CMK (cell line): Measurements from ENCODE around the gene CHST11.

ENCODE experiments used
- DNase-seq: peaks from one replicate; pipeline ENCODE4 v3.0.0-alpha.2; 2010; ENCODE audit warnings: low read depth

CHST11 gene

DNA sequence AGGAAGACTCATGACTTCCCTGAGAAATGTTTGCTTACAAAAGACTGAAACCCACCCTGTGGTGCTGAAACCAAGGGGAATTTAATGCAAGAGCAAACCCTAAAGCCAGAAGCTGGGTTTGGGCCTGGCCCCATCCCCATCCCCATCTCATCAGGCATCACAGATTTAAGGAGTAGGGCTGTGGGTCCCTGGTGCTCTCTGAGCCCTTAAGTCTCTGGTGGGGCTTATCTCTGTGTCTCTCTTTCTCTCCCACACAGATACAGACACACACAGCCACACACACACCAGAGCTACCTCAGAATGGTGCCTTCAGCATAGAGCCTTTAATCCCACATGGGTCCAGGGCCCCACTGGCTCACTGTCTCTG, 264.3 kb downstream of the CHST11 start:
- no peak for DNase-seq

DNA sequence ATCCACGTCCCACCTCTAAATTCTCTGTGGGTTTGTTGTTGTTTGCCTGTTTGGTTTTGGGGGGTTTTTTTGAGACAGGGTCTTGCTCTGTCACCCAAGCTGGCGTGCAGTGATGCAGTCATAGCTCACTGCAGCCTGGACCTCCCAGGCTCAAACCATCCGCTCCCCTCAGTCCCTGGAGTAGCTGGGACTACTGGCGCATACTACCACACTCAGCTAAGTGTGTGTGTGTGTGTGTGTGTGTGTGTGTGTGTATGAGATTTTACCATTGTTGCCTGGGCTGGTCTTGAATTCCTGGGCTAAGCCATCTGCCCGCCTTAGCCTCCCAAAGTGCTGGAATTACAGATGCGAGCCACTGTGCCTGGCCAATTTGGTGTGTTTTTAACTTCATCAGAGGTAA, 265.2 kb downstream of the CHST11 start:
- no peak for DNase-seq

DNA sequence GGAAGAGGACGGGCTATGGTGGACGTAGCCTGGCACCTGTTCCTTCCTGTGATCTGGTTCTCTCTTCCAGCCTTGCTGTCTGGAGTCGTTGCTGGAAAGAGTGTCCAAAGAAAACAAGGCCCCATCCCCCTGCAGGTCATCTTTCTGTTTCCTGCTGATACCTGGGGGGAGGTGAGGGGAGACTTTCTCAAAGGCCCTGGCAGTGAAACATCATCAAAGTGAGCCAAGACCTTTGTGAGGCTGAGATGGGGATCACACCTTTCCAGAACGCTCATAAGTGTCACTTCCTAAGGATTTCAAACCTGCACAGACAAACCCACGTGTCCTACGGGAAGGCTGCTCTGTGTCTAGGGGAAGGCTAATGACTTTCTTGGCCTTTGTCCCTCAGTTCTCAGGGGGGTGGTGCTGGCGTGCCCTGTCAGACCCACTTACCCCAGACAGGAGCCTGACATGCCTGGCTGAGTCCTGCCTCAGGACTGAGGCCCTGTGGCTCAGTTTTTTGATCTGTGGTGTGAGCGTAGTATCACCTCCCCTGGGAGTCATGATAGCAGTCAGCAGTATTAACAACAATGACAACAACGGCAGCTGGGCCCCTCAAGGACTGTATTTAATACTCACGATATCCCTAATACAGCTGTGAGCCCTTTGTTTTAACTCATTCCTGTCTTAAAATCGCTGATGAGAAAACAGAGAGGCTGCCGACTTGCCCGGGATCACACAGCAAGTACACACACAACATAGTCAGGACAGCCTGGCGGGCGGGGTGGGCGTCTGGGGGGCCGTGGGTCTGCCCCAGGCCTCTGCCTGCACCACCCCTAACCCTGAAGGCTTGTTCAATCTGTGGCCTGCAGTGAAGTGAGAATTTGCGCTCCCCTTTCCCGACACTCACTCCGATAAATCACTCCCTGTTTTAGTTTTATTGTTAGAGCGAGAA, 266.1 kb downstream of the CHST11 start:
- DNase-seq = no peak

DNA sequence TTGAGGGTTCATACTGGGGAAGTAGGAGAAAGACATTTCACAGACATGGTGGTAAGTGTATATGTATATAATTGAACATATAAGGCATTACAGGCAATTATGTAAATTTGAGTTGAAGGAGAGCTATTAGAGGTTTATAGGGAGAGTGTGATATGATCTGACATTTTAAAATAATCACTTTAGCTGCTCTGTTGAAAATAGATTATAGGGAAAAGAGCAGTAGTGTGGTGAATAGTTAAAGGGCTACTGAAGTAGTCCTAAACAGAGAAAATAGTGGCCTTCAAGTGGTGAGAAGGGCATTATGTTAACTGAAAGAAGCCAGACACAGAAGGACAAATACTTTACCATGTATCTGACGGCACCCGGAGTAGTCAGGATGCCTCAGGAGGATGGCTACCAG, 267.1 kb downstream of the CHST11 start:
- no peak for DNase-seq

DNA sequence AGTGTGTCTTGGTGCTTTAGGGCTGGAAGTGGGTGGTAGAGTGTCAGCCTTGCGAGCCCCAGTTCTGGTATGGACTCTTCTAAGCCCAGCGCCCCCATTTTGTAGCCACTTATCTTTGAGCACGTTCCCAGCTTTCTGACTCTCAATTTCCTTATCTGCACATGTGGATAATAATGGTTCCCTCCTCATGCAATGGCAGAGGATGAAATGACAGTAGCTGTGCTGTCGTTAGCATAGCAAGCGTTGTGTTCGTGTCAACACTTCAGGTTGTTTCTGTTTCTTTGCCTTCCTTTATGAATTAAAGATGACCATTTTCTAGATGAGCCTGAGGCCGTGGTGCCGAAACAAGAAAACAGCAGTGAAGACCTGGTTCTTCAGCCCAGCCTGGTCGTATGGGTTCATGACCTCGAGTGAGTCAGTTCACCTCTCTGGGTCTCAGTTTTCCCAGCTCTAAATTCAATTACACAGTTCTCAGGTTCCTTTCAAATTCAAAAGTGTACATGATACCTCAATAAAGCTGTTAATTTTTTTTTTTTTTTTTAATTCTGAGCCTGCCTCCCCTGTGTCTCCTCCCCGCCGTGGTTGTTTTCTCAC, 268.3 kb downstream of the CHST11 start:
- no peak for DNase-seq

DNA sequence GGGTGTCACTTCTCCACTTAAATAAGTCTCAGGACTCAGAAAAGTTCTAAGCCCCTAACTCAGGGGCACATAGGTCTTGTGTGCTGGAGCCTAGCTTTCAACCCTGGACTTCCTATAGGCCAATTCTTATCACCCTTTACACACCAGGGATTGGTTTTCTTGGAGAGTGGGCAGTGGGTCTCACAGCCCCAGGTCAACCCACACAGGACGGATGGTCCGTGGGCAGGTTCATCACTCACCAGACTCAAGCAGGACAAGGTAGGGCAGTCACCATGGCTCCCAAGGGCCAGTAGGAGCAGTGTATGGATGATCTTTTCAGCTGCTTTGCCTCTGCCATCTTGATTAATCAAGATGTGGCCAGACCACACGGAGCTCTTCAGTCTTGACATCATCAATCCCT, 268.9 kb downstream of the CHST11 start:
- DNase-seq = no peak

DNA sequence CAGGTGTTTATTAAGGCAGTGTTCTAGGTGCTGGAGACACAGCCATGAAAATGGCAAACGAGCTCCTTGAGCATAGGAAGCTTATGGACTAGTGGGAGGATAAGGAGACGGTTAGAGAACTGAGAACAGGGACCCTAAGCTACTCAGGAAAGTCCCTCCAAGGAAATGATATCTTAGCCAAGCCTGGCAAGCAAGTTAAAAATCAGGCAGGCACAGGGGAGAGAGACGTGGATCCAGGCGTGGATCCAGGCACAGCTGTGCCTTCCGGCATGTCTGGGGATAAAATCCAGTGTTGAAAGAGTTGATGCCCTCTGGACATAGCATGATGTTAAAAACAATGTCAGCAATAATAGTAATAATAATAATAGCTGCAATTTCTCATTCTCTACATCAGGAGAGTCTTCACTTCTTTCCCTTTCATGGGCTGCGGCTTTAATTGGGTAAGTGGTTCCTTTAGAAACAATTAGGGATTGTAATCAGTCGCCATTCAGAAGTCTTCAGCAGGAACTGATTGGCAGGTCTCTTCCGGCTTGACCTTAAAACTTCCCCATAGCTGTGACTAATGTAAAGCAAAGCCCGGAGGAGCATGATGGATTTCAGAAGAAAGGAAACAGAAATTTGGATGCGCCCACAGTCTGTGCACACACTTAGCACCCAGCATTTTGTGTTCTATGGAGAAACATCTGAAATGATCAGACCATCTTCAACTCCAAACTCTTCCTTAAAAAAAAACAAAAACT, 271.1 kb downstream of the CHST11 start:
- DNase-seq = no peak

DNA sequence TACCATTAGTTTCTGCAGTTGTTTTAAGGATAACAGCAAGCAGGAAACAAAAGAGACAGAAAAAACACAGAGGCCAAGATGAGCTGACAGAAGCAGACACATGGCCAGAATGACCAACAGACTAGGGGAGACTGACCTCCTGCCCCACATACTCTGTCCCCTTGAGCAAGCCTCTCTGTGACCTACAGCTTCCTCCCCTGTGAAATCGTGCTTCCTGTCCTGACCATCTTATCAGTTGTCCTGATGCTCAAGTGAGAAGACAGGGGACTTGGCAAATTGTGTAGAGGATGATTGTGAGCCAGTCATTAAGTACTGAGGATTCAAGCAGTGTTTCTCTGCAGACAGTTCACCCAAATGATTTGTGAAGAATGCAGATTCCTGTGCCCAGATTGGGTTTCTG, 272.3 kb downstream of the CHST11 start:
- no peak for DNase-seq

DNA sequence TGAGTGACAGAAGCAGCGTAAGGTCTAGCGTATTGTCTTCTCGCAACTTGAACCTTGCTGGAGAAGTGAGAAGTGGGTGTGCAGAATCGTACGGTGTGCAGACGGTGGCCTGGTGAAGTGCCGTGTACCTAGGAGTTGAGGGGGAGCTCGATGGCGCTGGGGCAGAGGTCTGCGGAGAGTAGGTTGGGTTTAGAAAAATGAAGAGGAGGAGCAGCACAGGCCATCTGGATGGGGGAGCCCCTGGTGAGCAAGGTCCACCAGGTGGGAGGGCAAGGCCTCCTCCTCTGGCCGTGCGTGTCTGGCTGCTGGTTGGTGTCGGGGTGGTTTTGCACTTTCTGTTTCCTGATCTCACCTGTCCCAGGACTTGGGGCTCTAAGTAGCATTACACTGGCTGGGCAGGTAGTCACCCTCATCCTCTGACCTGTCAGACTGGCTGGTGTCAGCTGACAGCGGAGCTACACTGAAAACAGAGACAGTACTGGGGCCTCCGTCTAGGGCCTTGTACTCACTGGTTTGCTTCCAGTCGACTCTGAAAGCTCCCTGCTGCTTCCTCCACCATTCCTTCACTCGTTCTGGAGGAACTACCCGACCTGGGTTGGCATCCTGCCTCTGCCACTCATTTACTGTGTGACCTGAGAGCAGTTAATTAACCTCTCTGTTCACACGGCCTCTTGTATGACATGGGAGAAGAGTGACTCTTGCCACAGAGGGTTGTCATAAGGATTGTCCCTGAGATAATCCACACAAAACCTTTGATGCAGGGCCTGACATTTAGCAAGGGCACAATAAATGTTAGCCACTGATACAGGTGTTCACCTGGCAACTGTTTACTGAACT, 273.1 kb downstream of the CHST11 start:
- DNase-seq = no peak

DNA sequence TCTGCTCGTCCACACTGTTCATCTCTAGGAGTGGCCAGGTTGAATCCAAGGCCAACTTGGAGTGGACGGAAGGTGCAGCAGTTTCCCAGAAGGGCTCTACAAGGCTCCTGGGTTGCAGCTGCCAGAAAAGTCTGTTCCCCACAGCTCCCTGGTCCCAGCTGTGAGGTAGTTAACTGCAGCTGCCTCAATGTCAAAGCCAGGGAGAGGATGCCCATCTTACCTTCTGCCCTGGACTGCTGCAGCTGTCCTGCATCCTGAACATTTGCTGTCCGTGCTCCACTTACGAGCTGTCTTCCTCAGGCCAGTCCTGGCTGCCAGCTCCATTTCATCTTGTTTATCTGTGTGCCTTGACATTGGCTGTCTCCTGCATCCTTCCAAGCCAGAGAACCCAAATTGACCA, 274.0 kb downstream of the CHST11 start:
- DNase-seq = no peak

DNA sequence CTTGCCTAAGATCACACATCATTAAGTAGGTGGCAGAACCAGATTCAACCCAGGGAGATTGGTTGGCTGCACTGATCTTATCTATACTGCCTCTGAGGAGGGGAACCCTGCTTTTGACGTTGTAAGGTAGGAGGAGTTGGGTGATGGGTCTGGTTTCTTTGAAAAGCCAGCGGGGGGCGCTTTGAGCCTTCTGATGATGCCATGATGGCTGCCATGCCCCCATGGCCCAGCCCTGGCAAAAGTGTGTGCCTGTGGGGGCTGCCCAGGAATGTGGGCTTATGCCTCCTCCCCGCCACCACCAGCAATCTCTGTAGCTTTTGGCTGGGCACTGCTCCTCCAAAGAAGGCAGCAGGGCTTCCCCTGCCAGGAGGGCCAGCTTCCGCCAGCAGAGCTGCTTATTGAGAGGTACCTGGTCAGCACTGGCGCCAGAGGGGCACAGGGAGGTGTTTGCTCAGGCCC, 277.0 kb downstream of the CHST11 start:
- no peak for DNase-seq

DNA sequence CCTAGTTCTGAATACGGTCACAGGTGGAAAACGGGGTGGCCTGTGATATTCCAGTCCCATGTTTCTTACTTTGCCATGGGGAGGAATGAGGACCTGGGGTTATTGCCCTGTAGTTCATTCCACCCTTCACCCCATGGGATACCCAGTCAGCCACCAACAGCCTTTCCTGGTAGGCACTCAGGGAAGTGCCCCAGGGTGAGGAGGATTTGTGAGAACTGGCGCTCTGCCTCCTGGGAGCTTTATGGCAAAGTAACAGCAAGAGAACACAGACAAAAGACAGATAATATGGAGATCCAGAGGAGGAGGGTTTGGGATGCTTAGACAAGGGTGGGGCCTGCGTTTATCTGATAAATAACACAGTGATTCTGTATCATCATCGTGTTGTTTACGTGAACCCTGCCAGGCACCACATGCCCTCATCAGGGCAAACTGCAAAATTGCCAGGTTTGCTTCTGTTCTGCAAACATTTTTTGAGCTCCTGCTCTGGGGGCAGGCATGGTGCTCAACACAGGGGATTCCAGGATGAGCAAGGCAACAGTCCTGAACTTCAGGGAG, 277.9 kb downstream of the CHST11 start:
- no peak for DNase-seq

DNA sequence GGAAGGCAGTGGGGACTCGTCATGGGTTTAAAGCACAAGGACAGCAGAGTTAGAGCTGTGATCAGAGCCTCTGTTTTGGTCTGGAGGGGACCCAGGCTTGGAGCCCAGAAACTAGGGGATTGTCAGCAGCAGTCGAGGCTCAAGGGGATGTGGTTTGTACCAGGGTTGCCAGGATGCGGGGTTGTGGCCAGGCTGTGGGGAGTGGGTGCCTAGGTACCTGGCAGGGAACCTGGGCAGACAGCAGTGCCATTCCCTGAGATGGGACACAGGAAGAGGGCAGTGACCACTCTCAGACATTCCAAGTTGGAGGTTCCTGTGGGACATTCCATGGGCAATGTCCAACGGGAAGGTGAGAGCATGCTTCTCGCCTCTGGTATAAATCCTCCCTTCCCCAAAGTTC, 279.1 kb downstream of the CHST11 start:
- no peak for DNase-seq

DNA sequence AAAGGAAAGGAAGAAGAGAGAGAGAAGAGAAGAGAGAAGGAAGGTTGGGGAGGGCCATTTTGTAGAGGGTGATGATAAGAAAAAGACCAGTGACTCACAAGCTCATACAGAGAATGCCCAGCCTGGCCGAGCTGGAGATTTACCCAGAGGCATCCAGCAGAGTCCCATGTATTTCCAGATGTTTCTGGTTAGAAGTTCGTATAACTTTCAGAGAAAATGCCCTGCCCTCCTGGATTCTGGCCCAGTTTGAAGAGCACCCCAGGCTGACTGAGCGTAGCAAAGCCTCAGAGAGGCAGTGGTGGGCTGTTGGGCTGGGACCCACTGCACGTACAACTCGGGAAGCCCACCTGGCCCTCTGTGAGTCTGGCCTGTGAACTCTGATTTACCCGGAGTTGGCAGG, 279.6 kb downstream of the CHST11 start:
- DNase-seq = no peak

DNA sequence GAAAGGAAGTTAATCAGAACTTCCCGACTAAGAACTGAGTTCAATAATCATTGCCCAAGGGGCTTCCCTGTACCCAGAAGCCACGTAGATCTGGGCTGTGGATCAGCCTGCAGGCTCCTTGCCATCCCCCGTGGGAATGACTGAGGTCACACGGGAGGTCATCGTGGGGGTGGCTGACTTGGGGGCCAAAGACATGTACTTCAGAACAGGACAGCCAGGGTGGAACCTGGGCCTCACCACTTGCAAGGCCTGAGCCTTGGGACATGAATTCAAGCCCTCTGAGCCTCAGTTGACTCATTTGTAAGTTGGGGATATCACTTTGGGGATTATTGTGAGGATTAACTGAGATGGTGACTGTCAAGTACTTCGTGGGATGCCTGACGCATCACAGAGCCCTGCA, 280.4 kb downstream of the CHST11 start:
- no peak for DNase-seq

DNA sequence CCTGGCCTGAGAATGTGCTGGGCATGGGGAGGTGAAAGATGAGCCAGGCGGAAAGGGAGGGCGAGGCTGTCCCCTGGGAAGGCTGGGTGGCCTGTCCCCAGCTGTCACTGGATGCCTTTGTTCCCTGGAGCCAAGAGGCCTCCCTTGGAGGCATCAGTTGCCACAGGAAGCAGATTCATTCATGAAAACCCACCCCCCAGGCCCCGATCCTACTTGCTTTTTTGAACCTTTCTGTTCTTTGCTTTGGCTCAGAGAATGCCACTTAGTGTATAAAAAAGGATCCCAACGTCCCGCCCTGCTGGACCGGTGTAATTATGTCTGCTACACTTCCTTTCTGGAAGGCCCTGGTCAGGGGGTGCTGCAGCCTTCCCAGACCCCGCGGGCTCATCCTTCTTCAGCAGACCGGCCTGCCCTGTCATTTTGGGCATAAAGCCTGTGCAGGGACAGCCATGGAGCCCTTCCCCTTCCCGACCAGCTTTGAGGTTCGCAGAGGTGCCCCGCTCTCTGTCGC, 281.1 kb downstream of the CHST11 start:
- DNase-seq = no peak

DNA sequence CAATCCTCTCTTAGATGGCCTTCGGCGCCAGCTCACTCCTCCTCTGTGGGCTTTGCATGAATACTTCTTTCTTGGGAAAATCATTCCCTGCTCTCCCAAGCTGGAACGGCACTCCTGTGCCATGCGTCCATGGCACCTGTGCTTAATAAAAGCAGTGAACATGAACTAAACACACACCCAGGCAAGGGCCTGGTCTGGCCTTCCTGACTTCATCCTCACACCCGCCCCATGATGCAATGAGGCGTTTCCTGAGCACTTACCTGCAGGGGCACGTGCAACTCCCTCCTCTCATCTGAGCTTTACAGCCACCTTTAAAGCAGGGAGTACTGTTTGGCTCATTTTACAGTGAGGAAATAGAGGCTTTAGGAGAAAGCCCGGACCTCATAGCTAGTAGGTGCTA, 281.6 kb downstream of the CHST11 start:
- DNase-seq = no peak

DNA sequence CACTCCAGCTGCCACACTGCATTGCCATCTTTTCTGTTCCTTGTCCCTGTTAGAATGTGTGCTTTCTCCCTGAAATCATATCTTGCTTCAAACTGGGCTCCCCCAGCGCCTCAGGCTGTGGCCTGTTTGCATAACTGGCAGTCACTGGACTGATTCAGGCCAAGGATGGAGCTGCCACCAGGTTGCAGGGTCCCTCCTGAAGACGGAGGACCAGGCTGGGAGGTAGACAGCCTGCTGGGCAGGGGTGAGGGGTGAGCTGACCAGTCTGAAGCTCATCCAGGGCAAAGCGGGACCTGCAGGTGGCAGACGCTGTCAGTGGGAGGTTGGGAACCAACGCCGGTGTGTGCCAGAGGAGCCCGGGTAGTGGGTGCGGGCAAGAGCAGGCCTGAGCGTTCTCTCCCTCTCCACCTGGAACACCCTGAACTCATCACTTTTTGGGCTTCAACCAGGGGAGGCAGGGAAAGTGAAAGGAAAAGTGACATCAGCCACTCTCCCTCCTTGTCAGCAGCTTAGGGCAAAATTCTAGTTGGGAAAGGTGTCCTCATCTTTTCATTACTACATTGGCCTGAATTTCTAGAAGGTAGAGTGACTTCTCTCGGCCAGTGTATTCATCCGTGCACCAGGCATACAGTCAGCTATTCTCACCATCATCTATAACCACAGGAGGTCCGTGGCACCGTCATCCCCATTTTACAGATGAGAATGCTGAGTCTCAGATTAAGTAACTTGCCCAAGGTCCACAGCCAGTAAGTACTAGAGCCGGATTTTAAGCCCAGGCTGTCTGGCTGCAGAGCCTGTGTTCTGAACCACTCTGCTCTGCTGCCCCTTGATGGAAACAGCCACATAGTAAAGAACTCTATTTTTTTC, 282.3 kb downstream of the CHST11 start:
- no peak for DNase-seq

DNA sequence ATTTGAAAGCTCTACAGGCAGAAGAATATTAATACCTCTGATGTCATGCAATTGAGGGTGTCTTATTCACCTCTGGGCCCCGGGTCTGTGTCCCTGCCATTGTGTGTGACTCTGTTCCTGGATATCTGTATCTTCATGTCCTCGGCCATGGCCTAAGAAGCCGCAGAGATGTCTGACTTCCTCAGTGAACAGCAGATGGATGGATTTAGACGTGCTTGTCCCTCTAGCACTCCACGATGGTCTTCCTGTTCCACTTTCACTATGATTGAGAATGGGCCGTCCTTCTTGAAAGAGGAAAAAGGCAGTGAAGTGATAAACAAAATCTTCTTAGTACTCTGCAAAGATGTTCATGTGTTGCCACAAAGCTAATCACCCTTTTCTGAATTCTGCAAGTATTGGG, 283.9 kb downstream of the CHST11 start:
- no peak for DNase-seq

DNA sequence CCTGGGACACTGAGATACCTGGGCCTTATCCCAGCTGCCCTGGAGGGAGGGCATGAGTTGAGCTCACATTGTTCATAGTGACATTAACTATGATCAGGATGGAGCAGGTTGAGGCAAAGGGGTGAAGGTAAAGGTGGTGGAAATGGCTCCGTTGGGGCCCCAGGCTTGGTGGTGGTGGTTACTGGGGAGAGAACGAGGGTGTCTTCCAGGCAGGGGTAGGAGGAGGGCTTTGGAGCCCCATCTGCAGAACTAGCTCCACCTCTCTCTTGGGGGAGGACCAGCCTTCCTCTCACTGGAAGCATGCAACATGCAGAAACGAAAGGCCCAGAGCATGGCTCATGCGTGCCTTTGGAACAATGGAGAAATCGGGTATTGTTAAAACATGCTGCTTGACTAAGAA, 284.3 kb downstream of the CHST11 start:
- DNase-seq = no peak
